Fibroblast of mammary gland (primary cell): Measurements from ENCODE around the gene PTGES3.

ENCODE experiments used
- DNase-seq: peaks from one replicate; pipeline ENCODE4 v3.0.0-alpha.2; 2010; ENCODE audit warnings: low read depth
- H3K4me3 ChIP-seq: 2 replicates; pipeline ENCODE4 v1.5.1; 2011; ENCODE audit warnings: low read depth, mild to moderate bottlenecking, low read length, moderate library complexity; ENCODE audit not compliant: control insufficient read depth
- TF ChIP-seq, protein P1 (sequence below): conservative IDR thresholded peaks from 2 replicates; pipeline ENCODE4 v1.5.1; 2011; ENCODE audit warnings: low read depth, low read length, inconsistent platforms; ENCODE audit not compliant: control insufficient read depth, insufficient read depth

The PTGES3 gene

DNA sequence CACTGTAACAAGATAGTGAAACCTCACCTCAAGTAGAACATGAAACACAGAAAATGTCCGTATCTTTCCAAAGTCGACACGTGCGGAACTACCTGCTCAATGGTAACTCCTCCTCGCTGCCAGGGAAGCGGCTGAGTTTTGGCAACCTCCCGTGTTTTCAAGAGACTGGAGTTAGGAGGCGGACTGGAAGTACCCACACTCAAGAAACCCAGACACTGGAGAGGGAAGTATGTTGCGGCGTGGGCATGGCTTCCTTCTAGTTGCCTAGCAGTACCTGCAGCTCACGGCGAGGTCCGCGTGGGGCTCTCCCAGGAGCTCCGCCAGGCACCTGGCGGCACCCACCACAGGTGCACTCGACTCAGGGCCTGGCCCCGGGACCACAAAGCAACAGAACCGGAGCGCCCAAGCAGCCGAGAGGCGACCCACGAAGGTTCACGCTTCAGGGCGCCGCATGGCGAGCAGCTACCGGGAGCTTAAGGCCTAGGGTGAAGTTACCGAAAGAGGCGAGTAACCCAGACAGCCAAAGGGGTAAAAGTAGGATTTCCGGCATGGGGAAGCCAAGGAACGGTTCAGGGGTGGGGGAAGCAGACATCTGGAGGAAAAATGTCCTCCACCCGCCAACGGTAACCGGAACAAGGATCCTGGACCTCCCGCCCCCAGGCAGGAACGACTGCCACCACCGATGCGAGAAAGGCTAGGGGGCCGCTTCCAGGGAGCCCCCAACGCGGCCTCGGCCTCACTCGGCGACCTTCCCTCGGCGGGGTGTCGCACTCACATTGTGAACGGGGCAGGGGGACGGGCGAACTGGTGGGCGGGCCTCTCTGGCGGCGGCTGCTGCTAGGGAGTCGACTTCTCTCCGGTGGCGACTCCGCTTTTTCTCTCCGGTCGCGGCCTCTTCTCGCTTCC, 608 bp downstream of the PTGES3 start:
- DNase-seq = peak; percentile 24
- H3K4me3 ChIP-seq = peak overlapping the region; percentile 98
- TF ChIP-seq, protein P1, sequence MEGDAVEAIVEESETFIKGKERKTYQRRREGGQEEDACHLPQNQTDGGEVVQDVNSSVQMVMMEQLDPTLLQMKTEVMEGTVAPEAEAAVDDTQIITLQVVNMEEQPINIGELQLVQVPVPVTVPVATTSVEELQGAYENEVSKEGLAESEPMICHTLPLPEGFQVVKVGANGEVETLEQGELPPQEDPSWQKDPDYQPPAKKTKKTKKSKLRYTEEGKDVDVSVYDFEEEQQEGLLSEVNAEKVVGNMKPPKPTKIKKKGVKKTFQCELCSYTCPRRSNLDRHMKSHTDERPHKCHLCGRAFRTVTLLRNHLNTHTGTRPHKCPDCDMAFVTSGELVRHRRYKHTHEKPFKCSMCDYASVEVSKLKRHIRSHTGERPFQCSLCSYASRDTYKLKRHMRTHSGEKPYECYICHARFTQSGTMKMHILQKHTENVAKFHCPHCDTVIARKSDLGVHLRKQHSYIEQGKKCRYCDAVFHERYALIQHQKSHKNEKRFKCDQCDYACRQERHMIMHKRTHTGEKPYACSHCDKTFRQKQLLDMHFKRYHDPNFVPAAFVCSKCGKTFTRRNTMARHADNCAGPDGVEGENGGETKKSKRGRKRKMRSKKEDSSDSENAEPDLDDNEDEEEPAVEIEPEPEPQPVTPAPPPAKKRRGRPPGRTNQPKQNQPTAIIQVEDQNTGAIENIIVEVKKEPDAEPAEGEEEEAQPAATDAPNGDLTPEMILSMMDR = no peak

DNA sequence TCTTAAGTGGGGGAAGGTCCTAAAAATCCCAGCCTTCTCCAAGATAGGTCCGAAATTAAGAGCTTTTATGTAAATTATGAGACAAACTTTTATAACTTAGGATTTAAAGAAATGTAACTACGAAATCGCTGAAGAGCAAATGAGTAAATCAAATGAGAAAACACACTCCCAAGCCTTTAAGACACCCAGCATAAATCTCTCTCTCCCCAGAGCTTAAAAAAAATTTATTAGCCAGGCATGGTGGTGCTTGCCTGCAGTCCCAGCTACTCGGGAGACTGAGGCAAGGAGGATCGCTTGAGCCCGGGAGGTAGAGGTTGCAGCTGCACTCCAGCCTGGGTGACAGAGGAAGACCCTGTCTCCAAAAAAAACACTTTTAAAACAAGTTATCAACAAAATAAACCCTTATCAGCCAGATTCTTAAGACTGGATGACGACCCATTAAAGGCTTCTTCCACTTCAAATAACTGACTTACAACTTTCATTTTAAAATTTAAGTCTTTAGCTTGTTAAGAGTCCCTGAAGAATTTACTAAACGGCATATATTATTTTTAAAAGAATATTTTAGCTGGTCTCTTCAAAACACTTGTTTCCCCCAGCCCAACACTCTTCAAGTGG, 3.2 kb downstream of the PTGES3 start:
- peak overlapping the region; percentile 98 for H3K4me3 ChIP-seq
- TF ChIP-seq, protein P1 = no peak
- DNase-seq = no peak

DNA sequence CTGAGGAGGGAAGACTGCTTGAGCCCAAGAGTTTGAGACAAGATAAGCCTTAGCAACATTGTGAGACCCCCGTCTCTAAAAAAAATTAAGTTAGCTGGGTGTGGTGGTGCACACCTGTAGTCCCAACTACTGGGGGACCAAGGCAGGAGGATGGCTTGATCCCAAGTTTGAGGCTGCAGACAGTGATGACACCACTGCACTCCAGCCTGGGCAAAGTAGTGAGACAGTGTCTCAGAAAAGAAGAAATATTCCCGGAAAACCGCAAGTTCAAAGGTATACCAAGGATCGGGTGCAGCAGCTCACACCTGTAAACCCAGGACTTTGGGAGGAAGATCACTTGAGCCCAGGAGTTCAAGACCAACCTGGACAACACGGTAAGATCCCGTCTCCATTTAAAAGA, 5.8 kb downstream of the PTGES3 start:
- no peak for DNase-seq
- TF ChIP-seq, protein P1 = no peak
- H3K4me3 ChIP-seq = no peak overlapping the region

DNA sequence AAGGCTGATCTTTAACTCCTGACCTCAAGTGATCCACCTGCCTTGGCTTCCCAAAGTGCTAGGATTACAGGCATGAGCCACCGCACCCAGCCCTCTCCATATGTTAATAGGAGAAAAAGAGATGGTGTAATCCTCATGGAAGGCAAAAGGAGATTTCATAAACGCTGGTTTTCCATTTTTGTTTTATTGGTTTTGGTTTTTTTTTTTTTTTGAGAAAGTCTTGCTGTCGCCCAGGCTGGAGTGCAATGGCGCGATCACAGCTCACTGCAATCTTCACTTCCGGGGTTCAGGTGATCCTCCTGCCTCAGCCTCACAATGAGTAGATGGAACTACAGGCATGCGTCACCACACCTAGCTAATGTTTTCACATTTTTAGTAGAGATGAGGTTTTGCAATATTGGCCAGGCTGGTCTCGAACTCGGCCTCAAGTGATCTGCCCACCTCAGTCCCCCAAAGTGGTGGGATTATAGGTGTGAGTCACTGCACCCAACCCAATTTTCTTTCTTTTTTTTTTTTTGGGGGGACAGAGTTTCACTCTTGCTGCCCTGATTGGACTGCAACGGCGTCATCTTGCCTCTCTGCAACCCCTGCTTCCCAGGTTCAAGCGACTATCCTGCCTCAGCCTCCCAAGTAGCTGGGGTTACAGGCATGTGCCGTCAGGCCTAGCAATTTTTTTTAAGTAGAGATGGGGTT, 8.1 kb downstream of the PTGES3 start:
- DNase-seq = no peak
- H3K4me3 ChIP-seq = no peak overlapping the region
- TF ChIP-seq, protein P1 = no peak

DNA sequence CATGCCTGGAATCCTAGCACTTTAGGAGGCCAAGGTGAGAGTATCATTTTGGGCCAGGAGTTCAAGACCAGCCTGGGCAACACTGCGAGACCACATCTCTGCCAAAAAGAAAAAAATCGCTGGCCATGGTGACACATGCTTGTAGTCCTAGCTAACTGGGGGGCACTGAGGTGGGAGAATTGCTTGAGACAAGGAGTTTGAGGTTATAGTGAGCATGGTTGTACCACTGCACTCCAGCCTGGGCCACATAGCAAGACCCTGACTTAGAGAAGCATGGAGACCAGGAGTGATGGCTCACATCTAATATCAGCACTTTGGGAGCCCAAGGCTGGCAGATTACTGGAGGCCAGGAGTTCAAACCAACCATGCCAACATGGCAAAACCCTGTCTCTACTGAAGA, 9.2 kb downstream of the PTGES3 start:
- TF ChIP-seq, protein P1 = no peak
- H3K4me3 ChIP-seq = no peak overlapping the region
- DNase-seq = no peak

DNA sequence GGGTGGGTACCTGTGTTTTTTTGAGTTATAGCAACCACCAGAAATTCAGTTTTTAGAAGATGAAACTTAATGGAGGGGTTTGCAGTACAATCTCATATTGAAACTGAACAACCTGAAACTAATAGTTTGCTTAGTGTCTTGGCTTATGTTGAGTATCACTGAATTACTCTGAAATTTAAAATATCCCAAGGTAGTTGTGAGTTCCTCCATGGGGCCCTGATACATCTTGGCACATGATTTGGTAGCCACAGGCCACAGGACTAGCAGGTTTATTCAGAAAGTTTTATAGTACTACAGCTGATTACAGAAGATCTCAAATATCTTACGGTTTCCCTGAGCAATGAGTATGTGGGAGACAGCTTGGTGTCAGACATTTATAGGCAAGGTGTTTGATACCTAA, 10.4 kb downstream of the PTGES3 start:
- no peak for DNase-seq
- no peak overlapping the region for H3K4me3 ChIP-seq
- TF ChIP-seq, protein P1 = no peak
